Measurements from ENCODE around the gene GPR149.
A peak's percentile ranks its signal among the peaks of the same experiment; 100 is the strongest.

Gene GPR149

GRCh38 chr3:154345422-154346122 lies 84.4 kb downstream of the GPR149 start:
- DNase-seq = no peak

GRCh38 chr3:154338570-154338969 lies 91.4 kb downstream of the GPR149 start:
- DNase-seq = no peak

- no peak for DNase-seq
Observed at GRCh38 chr3:154338008-154338407, 92.0 kb downstream of the GPR149 start.

GRCh38 chr3:154334973-154335420 lies 95.0 kb downstream of the GPR149 start:
- peak; percentile 78 for DNase-seq

GRCh38 chr3:154327871-154328270 lies 102.1 kb downstream of the GPR149 start:
- no peak for DNase-seq

- peak; percentile 82 for DNase-seq
Observed at GRCh38 chr3:154324919-154325318, 105.1 kb downstream of the GPR149 start.

- DNase-seq = peak; percentile 91
Observed at GRCh38 chr3:154323891-154324738, 105.9 kb downstream of the GPR149 start, which contains the start of gene DHX36. DHX36 (minus strand) TSS chr3:154324487; CDS start chr3:154324416, 71 bp downstream.

GRCh38 chr3:154316974-154317767 lies 112.8 kb downstream of the GPR149 start:
- DNase-seq = no peak

GRCh38 chr3:154314152-154314551 lies 115.8 kb downstream of the GPR149 start:
- DNase-seq = no peak

GRCh38 chr3:154310840-154311239 lies 119.2 kb downstream of the GPR149 start:
- DNase-seq = no peak

- peak; percentile 41 for DNase-seq
Observed at GRCh38 chr3:154307363-154307762, 122.6 kb downstream of the GPR149 start.

GRCh38 chr3:154304936-154305335 lies 125.1 kb downstream of the GPR149 start:
- DNase-seq = no peak

GRCh38 chr3:154304116-154304786 lies 125.7 kb downstream of the GPR149 start:
- DNase-seq = no peak

GRCh38 chr3:154301561-154301960 lies 128.4 kb downstream of the GPR149 start:
- DNase-seq = no peak

GRCh38 chr3:154294016-154294415 lies 136.0 kb downstream of the GPR149 start:
- DNase-seq = no peak

- no peak for DNase-seq
Observed at GRCh38 chr3:154290187-154290586, 139.8 kb downstream of the GPR149 start.

Measured in NCI-H526 treated with DMSO at 0.1 percent for 48 hours (cell line).